ENCODE results near the gene FUCA2.

DNA sequence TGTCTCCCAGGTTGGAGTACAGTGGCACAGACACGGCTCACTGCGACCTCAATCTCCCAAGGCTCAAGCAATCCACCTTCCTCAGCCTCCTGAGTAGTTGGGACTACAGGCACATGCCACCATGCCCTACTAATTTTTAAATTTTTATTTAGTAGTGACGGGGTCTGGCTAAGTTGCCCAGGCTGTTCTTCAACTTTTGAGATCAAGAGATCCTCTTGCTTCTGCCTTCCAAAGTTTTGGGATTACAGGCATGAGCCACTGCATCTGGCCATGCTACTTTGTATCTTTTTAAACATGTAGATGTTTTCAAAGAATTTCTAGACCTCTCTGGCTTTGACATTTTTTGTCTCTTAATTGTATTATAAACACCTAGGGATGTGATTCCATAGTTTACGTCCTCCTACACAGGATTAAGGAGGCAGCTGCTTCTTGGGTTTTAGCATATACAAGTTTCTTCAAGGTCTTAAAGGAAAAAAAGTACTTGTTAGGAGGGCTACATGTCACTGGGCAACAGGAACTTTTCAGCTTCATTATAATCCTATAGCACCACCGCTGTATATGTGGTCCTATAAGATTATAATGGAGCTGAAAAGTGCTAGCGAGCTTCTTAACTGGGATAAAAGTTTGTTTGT lies 62.3 kb downstream of the FUCA2 start:
- TF ChIP-seq, protein P1, sequence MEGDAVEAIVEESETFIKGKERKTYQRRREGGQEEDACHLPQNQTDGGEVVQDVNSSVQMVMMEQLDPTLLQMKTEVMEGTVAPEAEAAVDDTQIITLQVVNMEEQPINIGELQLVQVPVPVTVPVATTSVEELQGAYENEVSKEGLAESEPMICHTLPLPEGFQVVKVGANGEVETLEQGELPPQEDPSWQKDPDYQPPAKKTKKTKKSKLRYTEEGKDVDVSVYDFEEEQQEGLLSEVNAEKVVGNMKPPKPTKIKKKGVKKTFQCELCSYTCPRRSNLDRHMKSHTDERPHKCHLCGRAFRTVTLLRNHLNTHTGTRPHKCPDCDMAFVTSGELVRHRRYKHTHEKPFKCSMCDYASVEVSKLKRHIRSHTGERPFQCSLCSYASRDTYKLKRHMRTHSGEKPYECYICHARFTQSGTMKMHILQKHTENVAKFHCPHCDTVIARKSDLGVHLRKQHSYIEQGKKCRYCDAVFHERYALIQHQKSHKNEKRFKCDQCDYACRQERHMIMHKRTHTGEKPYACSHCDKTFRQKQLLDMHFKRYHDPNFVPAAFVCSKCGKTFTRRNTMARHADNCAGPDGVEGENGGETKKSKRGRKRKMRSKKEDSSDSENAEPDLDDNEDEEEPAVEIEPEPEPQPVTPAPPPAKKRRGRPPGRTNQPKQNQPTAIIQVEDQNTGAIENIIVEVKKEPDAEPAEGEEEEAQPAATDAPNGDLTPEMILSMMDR (IDR thresholded peaks at IDR 0.05; ENCODE audit: low read depth, low read length, poor library complexity, severe bottlenecking): no peak
- no peak for TF ChIP-seq EZH2phosphoT487 (IDR thresholded peaks at IDR 0.05; ENCODE audit: borderline replicate concordance, low read length)

All from DOHH2 (cell line).